ENCODE results near the gene PRKAG2.

GRCh38 chr7:151796091-151796870 lies 80.6 kb downstream of the PRKAG2 start:
- TF ChIP-seq CTCF (IDR thresholded peaks at IDR 0.05) (no peak), SMC3 (IDR thresholded peaks at IDR 0.05; ENCODE audit: low read depth, low read length) (no peak), ELF1 (IDR thresholded peaks at IDR 0.05) (no peak), POLR2AphosphoS5 (IDR thresholded peaks at IDR 0.05; ENCODE audit: low read depth, low read length) (no peak)
- TF ChIP-seq, protein P1, sequence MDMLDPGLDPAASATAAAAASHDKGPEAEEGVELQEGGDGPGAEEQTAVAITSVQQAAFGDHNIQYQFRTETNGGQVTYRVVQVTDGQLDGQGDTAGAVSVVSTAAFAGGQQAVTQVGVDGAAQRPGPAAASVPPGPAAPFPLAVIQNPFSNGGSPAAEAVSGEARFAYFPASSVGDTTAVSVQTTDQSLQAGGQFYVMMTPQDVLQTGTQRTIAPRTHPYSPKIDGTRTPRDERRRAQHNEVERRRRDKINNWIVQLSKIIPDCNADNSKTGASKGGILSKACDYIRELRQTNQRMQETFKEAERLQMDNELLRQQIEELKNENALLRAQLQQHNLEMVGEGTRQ (IDR thresholded peaks at IDR 0.05; ENCODE audit: borderline replicate concordance, low read depth, low read length) = no peak
